GM12801 (cell line): Measurements from ENCODE around the gene FBXL13.

Experiments
- CTCF ChIP-seq: IDR thresholded peaks from one replicate; pipeline ENCODE4 v1.5.1; 2011; ENCODE audit warnings: control low read depth; ENCODE audit not compliant: insufficient read length; ENCODE audit errors: extremely low read depth

The FBXL13 gene

GRCh38 chr7:103116511-103116910 lies 41.9 kb upstream of the FBXL13 start:
- TF ChIP-seq CTCF, result no peak

- TF ChIP-seq CTCF, result no peak
Observed at GRCh38 chr7:103115771-103116170, 41.2 kb upstream of the FBXL13 start.

- no peak for TF ChIP-seq CTCF
Observed at GRCh38 chr7:103114576-103115008, 40.0 kb upstream of the FBXL13 start.

GRCh38 chr7:103113164-103113563 lies 38.6 kb upstream of the FBXL13 start:
- no peak for TF ChIP-seq CTCF

- TF ChIP-seq CTCF, result no peak
Observed at GRCh38 chr7:103106005-103106702, 31.6 kb upstream of the FBXL13 start.

- TF ChIP-seq CTCF, result no peak
Observed at GRCh38 chr7:103101543-103101942, 26.9 kb upstream of the FBXL13 start.

GRCh38 chr7:103100348-103100747 lies 25.8 kb upstream of the FBXL13 start:
- TF ChIP-seq CTCF, result no peak
